H1 (cell line): Measurements from ENCODE around the gene GRID2. TPM values are rescaled to one million over a fixed set of nuclear protein-coding genes. Genes with fewer than 3 reads are reported as not detected.

Experiments used
- ASH2L ChIP-seq: fragments of 200-600, 300-600 bp; sonication (generic); IDR thresholded peaks from one replicate; pipeline ENCODE4 v1.7.1; 2017; ENCODE audit warnings: low read length
- CBX5 ChIP-seq: fragments of 300-800, 300-1000 bp; sonication (generic); IDR thresholded peaks from 2 replicates; pipeline ENCODE4 v1.7.1; 2016; ENCODE audit warnings: antibody characterized with exemption, low read length, low read depth
- KDM1A ChIP-seq: fragments of 200-600, 300-600 bp; sonication (generic); IDR thresholded peaks from 2 replicates; pipeline ENCODE4 v1.7.1; 2016; ENCODE audit warnings: mild to moderate bottlenecking, low read length, borderline replicate concordance
- KDM4A ChIP-seq: IDR thresholded peaks from one replicate; pipeline ENCODE4 v1.7.1; 2012; ENCODE audit warnings: low read depth, mild to moderate bottlenecking, moderate library complexity, low read length, inconsistent platforms; ENCODE audit not compliant: severe bottlenecking
- SIRT6 ChIP-seq: IDR thresholded peaks from one replicate; pipeline ENCODE4 v1.7.1; 2012; ENCODE audit warnings: low read length, inconsistent platforms
- TAF7 ChIP-seq: optimal IDR thresholded peaks from 2 replicates; pipeline ENCODE3; 2011; ENCODE audit warnings: low read depth, mild to moderate bottlenecking, inconsistent platforms, low read length, moderate library complexity, borderline replicate concordance
- polyA plus RNA-seq, 7 experiments: library from polyadenylated mRNA; depleted of rRNA in 3 of 7; stranded (reverse) in 5 of 7; unstranded in 2 of 7; fragments of >200 nt in 5 of 7; fragments of 200-250 nt in 2 of 7; gene quantifications; 1 replicate in 5 of 7; 2 replicates in 1 of 7; 4 replicates in 1 of 7; pipeline versions ENCODE4 v1.2.1 to v1.2.3, GENCODE V29; 2011 to 2013; ENCODE audit warnings: missing spikeins in 2 of 7, mixed read lengths in 2 of 7
- total RNA-seq: library from RNA; stranded (reverse); fragmentation: NEBNext Ultra II Directional; extraction: Animal tissue kit (Norgen Biotek cat#: 25700); gene quantifications from 2 replicates; pipeline ENCODE4 v1.2.1, GENCODE V29; 2021

Gene GRID2
- total and polyA plus RNA-seq, 2 of the 8 experiments (the other 6 are each of a cell fraction or from before 2014, with no cell fraction given): 31.1 to 81.9 TPM

- TF ChIP-seq KDM4A: no peak
- TF ChIP-seq CBX5: no peak
- TF ChIP-seq KDM1A: no peak
- TF ChIP-seq ASH2L: no peak
- no peak for TF ChIP-seq SIRT6
- no peak for TF ChIP-seq TAF7
- TF ChIP-seq, all 59 proteins: peak for 0
These were observed 1350.4 kb downstream of the GRID2 start (continued) for GRCh38 chr4:93654211-93654610.
